Activated T-cell treated with anti-CD3 and anti-CD28 coated beads, Interleukin-2, amount 50 U/mL, for 4 hours (primary cell): ENCODE measurements around the gene LRP8. TPM values are rescaled to one million over a fixed set of nuclear protein-coding genes. Genes with fewer than 3 reads are reported as not detected.

Experiments used
- ATAC-seq, 2 donors: fragments of 200-7000 bp; cut with Tn5 transposase; one replicate each; pipeline ENCODE4 v1.10.0; 2021
- DNase-seq: peaks from one replicate; pipeline ENCODE4 v3.0.0-alpha.2; 2020
- H3K27me3 Mint-ChIP-seq: one replicate; pipeline ENCODE4 v1.8.0; 2021; ENCODE audit warnings: low read depth, mixed read lengths
- H3K36me3 Mint-ChIP-seq: one replicate; pipeline ENCODE4 v1.8.0; 2022; ENCODE audit warnings: mixed read lengths; ENCODE audit not compliant: insufficient read depth
- H3K4me1 Mint-ChIP-seq: one replicate; pipeline ENCODE4 v1.8.0; 2021; ENCODE audit warnings: low read depth, mixed read lengths
- H3K4me3 Mint-ChIP-seq: one replicate; pipeline ENCODE4 v1.8.0; 2021; ENCODE audit warnings: mild to moderate bottlenecking, moderate library complexity, mixed read lengths
- H3K9me3 Mint-ChIP-seq: one replicate; pipeline ENCODE4 v1.8.0; 2021; ENCODE audit warnings: mixed read lengths
- total RNA-seq, 3 donors: library from RNA; stranded (reverse); gene quantifications; one replicate each; pipeline ENCODE4 v1.2.1, GENCODE V29; 2021

Gene LRP8
- total RNA-seq, 3 donors from 2014 or later: 53.1 to 58.0 (median 54.6) TPM

DNA sequence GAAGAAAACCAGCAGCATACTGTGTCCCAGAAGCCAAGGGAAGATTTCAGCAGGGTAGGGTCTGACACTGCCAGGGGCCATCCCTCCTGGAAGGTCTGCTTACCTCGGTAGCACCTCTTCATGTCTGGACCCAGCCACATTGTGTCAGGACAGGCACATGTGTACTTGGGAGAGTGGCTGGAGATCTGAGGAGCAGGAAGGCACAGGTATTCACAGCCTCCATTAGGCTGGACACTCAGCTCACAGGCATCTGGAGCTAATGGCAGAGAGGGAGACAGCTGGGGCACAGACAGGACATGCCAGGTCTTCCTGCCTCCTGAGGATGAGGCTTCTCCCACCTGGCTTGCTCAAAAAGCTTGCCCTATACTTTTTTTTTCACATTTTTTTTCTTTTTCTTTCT lies 69.7 kb downstream of the LRP8 start:
- H3K4me1 Mint-ChIP-seq: no peaks in the 10 kb centered on the region
- no peak overlapping the region for H3K4me3 Mint-ChIP-seq
- no peak for ATAC-seq
- peaks cover 48% of the 10 kb centered on the region for H3K36me3 Mint-ChIP-seq
- DNase-seq: no peak
- H3K9me3 Mint-ChIP-seq: no peaks in the 10 kb centered on the region
- no peaks in the 10 kb centered on the region for H3K27me3 Mint-ChIP-seq

DNA sequence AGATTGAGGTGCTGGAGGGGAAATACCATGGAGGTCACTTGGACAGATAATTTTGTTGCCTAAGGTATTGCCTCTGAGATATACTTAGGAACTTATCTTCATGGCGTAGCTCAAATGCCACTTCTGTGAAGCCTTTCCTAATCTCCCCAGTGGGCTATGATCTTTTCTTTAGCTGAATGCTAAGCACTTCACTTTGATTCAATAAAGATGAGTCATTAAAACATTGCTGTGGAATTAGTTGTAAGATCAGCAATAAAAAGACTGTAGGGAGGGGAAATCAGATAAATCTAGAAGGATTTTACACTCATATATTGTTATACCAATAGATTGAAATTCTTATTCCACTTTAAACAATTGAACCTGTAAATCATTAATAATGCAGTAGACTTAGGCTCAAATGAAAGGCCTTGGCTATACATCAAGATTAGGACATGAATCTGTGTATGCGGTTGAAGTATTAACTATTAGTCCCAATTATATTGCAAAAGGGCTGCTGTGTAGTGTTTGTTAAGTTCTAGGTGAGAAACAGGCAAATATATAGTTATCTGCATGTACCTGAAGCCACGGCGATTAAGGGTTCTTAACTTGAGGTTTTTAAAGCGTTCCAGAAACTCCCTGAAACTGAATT lies 70.3 kb downstream of the LRP8 start:
- H3K9me3 Mint-ChIP-seq: no peaks in the 10 kb centered on the region
- no peak for DNase-seq
- H3K4me1 Mint-ChIP-seq: no peaks in the 10 kb centered on the region
- no peak overlapping the region for H3K4me3 Mint-ChIP-seq
- ATAC-seq: no peak
- H3K36me3 Mint-ChIP-seq: peaks cover 45% of the 10 kb centered on the region
- H3K27me3 Mint-ChIP-seq: no peaks in the 10 kb centered on the region

DNA sequence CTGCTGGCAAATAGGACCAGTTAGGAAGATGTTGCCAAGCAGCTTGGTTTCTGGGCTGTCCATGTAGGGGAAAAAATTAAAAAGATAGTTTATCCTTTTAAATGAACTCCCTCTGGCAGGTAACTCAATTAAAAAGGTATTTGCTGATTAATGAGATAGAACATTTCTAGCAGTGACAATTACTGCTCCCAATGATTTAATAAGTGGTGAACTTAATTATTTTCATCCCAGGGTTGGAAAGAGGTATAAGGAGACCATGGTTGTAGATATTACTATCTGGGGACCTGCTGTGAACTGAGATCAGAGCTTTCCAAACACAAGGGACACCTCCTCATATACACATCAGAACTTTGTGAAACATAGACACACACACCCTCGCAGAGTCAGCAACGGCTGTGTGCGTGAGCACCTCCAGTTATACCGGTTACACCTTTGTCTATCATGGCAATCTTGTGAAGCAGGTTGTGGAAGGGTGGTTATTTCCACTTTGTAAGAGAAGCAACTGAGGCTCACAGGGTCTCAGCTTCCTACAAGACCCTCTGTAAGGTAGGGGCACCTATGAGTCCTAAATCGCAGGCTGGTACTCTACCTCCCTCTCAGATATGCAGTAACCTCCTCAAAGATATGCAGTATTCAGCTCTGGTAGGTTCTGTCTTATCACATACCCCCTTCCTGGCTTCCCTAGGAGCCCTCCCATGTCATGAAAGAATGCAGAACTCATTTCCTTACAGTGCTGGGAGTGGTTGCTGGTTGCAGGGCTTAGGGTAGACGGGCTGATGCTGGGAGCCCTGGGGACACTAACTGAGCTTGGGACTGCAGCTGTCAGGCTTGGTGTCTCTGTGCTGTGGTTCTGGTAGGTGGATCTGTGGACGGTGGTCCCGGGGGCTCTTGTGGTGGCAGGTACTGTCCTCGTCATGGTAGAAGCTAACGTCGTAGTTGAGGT lies 71.1 kb downstream of the LRP8 start:
- Mint-ChIP-seq H3K4me1 (no peaks in the 10 kb centered on the region), H3K36me3 (peaks cover 47% of the 10 kb centered on the region), H3K9me3 (no peaks in the 10 kb centered on the region), H3K4me3 (no peak overlapping the region), H3K27me3 (no peaks in the 10 kb centered on the region)
- ATAC-seq (no peak), DNase-seq (no peak)

DNA sequence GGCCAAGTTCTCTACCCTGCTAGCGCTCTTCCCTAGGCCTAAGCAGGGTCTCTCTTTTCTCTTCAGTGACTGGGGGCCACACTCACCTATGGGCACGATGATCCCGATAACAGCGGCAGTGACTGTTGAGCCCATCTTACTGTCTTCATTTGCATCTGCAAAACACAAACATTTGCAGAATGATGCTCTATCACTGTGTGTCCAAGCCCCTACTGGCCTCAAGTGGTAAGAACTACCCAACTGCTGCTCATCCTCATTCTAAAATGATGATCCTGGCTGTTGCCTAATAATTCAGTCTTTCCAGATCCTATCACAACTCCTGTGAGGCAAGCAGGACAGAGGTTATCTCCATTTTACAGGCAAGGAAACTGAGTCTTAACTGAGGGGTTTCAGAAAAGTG lies 72.8 kb downstream of the LRP8 start:
- H3K27me3 Mint-ChIP-seq: no peaks in the 10 kb centered on the region

DNA sequence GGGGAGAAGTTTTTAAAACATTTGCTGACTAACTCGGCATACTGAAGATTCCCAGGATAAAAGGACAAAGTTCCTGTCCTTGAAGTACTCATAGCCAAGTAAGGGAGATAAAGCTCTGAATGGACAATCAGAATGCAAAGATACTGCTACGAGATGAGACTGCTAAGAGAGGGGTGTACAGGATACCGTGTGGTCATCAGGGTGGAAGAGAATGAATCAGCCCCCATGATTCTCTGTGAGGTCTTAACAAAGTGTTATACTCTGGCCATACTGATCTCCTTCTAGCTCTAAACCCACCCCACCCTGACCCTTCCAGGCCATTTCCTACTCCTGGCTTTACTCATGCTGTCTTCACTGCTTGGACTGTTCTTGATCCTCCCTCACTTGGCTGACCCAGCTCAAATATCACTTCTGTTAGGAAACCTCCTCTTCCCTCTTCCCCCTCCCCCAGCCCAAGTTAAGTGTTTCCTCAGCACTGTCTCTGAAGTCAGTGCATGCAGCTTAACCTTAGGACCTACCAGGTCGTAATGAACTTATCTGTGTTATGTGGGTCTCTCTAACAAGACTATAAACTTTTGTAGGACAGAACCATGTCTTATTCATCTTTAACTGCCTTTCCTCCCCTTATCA lies 73.7 kb downstream of the LRP8 start:
- Mint-ChIP-seq H3K4me1 (no peaks in the 10 kb centered on the region), H3K4me3 (no peak overlapping the region), H3K27me3 (no peaks in the 10 kb centered on the region), H3K36me3 (peaks cover 45% of the 10 kb centered on the region), H3K9me3 (no peaks in the 10 kb centered on the region)
- ATAC-seq: no peak
- DNase-seq: no peak

More for the DNA sequence above, 72.8 kb downstream of the LRP8 start:
- Mint-ChIP-seq H3K36me3 (peaks cover 41% of the 10 kb centered on the region), H3K4me1 (no peaks in the 10 kb centered on the region), H3K4me3 (no peak overlapping the region), H3K9me3 (no peaks in the 10 kb centered on the region)
- DNase-seq: no peak
- no peak for ATAC-seq

DNA sequence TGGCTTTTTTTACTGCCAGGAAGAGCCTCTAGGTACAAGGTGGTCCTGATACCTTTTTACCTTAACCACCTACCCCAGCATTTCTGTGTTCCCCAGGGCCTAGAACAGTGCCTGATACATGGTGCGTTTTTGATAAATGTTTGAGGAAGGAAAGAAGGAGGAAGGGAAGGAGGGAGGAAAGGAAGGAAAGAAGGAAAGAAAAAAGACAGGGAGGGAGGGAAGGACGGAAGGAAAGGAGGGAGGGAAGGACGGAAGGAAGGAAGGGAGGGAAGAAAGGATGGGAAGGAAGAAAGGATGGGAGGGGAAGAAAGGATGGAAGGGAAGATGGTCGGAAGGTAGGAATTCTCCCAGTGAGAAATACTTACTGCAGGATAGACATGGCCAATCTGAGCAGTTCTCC lies 77.5 kb downstream of the LRP8 start:
- H3K9me3 Mint-ChIP-seq: no peaks in the 10 kb centered on the region
- ATAC-seq (no peak), DNase-seq (no peak)
- H3K27me3 Mint-ChIP-seq: no peaks in the 10 kb centered on the region
- no peaks in the 10 kb centered on the region for H3K4me1 Mint-ChIP-seq
- H3K4me3 Mint-ChIP-seq: no peak overlapping the region
- peaks cover 48% of the 10 kb centered on the region for H3K36me3 Mint-ChIP-seq

DNA sequence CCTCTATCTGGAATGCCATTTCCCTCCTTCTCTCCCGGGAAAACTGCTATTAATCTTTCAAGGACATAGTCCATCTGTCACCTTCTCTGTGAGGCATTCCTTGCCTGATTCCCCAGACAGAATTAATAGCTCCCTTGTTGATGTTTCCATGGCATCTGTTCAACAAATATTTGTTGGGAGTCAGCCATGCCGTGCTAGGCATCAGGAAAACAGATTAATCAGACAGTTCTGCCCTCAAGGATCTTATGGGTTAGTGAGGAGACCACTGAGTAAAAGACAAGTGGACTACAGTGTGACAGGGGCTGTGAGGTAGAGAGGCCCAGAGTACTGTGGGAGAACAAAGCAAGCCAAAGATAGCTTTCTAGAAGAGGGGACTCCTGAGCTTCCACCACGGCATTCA lies 78.2 kb downstream of the LRP8 start:
- Mint-ChIP-seq H3K4me3 (no peak overlapping the region), H3K27me3 (no peaks in the 10 kb centered on the region), H3K4me1 (no peaks in the 10 kb centered on the region), H3K36me3 (peaks cover 49% of the 10 kb centered on the region), H3K9me3 (no peaks in the 10 kb centered on the region)
- ATAC-seq: no peak
- no peak for DNase-seq

GRCh38 chr1:53246261-53247134 lies 81.4 kb downstream of the LRP8 start:
- Mint-ChIP-seq H3K4me1 (no peaks in the 10 kb centered on the region), H3K27me3 (no peaks in the 10 kb centered on the region), H3K9me3 (no peaks in the 10 kb centered on the region), H3K4me3 (no peak overlapping the region), H3K36me3 (peaks cover 41% of the 10 kb centered on the region)
- DNase-seq: no peak
- no peak for ATAC-seq

DNA sequence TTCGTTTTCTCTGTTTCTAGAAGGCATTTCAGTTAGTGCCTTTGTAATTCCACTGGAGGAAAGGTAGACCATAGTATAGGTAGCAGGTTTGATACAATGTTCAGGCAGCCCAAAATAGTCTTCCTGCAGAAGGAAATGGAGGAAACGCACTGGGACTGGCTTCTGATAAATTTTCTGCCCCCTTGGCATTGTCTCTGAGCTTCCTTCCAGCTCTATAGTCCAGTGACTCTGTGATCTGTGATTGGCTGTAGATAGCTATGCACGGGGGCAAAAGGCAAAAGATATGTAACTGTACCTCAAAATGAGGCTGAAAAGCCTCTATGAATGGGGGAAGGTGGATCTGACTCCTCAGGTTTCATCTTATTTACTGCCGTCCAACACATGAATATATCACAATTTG lies 83.7 kb downstream of the LRP8 start:
- Mint-ChIP-seq H3K36me3 (peaks cover 26% of the 10 kb centered on the region), H3K27me3 (no peaks in the 10 kb centered on the region), H3K9me3 (no peaks in the 10 kb centered on the region), H3K4me1 (peaks cover under 1% of the 10 kb centered on the region), H3K4me3 (no peak overlapping the region)
- ATAC-seq: no peak
- no peak for DNase-seq

DNA sequence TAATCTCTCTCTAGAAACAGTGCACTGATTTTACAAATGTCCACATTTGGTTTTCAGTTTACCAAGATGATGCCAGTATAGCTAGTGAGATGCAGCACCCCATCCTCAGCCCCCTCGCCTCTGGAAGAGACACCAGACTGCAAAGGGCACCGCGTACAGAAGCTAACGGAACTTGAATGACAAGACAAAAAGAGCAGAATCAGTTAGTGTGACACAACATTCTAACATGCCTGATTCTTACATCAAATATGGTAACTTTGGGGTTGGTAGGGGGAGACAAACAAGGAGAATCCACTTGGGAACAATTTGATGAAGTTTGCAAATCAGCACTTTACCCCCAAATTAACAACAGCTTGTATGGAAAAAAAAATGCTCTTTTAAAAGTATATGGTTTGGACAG lies 85.5 kb downstream of the LRP8 start:
- Mint-ChIP-seq H3K4me1 (peaks cover 15% of the 10 kb centered on the region), H3K27me3 (no peaks in the 10 kb centered on the region), H3K36me3 (peaks cover 18% of the 10 kb centered on the region), H3K4me3 (no peak overlapping the region), H3K9me3 (no peaks in the 10 kb centered on the region)
- DNase-seq (no peak), ATAC-seq (no peak)

DNA sequence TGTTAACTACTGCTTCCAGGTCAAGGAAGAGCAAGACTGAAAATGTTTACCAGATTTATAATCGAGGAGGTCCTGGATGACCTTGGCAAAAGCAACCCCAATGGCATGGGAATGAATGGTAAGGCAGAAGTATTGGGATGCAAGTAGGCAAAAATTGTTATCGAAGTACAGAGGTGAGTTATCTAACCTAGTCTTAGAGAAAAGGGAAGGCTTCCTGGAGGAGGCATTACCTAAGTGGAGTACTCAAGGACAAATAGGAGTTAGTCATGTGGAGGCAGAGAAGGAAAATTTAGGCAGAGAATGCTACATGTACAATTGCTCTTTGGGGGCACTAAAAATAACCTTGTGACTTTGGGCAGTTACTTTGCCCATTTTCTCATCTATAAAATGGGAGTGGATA lies 86.0 kb downstream of the LRP8 start:
- Mint-ChIP-seq H3K9me3 (no peaks in the 10 kb centered on the region), H3K4me1 (peaks cover 18% of the 10 kb centered on the region), H3K36me3 (peaks cover 14% of the 10 kb centered on the region), H3K27me3 (no peaks in the 10 kb centered on the region), H3K4me3 (no peak overlapping the region)
- DNase-seq (no peak), ATAC-seq (no peak)

- Mint-ChIP-seq H3K4me1 (peaks cover 30% of the 10 kb centered on the region), H3K27me3 (no peaks in the 10 kb centered on the region), H3K4me3 (peak within 1 kb of the TSS; percentile 98), H3K36me3 (peaks cover 27% of the 10 kb centered on the region), H3K9me3 (no peaks in the 10 kb centered on the region)
- DNase-seq (peak; percentile 94), ATAC-seq (peak; percentile 98)
These were observed 89.4 kb downstream of the LRP8 start, which contains the start of gene MAGOH for GRCh38 chr1:53238197-53239155. Gene MAGOH (minus strand): TSS chr1:53238518. CDS start chr1:53238448, 70 bp downstream.

GRCh38 chr1:53237638-53238037 lies 90.2 kb downstream of the LRP8 start:
- no peak for DNase-seq
- H3K9me3 Mint-ChIP-seq: no peaks in the 10 kb centered on the region
- no peak for ATAC-seq
- H3K4me1 Mint-ChIP-seq: peaks cover 30% of the 10 kb centered on the region
- H3K4me3 Mint-ChIP-seq: peak overlapping the region; percentile 98
- no peaks in the 10 kb centered on the region for H3K27me3 Mint-ChIP-seq
- peaks cover 30% of the 10 kb centered on the region for H3K36me3 Mint-ChIP-seq
